NCI-H446 treated with DMSO at 0.1 percent for 48 hours (cell line): Measurements from ENCODE around the gene LRIG1.

Experiments
- DNase-seq: peaks from one replicate; lab custom pipeline; 2025; lab: John Stamatoyannopoulos, UW

LRIG1 gene

DNA sequence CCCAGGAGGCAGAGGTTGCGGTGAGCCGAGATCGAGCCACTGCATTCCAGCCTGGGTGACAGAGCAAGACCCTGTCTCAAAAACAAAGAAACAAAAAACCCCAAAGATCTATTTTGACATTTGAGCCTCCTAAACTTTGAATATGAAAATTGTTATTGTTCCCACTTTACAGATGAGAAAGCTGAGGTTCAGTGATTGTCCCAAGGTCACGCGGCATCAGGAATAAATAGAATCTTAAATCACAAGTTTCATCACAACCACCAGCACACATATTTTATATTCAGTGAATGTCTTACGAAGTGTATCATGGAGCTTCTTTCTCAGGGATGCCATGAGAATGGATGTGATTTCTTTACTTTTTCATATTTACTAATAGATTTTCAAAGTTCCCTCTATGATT, 5.3 kb upstream of the LRIG1 start:
- DNase-seq = no peak

DNA sequence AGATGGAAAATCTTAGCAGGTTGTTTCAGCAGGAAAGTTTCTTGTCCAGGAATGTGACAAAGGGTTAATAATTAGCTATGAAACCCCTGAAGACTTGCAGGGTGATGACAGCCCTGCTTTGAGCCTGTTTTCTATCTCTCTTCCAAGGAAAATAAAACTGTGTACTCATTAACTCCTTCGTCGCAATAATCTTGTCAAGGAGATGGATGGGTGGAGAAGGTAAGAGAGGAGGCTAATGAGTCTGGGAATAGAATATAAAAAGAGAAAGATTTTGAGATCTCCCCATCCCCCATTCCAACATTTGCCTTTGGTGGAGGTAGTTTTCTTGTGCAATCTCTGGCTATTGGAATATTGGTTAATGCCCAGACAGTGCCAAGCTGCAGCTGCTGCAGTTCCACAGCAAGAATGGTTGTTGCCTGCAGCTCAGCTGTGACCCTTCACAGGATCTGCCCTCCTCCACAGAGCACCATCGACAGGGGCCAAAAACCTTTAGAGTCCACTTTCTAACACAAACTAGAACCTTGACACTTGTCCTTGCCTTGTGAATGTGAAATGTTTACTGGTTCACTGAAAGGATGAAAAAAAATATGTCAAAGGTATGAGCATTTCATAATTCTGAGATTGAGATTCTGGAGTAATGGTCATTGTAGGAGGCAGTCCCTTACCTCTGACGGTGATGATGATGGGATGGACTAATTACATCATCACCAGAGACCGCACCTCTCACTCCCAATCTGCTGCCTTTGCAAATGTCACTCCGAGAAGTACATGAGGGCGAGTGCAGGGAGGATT, 4.2 kb upstream of the LRIG1 start:
- no peak for DNase-seq

DNA sequence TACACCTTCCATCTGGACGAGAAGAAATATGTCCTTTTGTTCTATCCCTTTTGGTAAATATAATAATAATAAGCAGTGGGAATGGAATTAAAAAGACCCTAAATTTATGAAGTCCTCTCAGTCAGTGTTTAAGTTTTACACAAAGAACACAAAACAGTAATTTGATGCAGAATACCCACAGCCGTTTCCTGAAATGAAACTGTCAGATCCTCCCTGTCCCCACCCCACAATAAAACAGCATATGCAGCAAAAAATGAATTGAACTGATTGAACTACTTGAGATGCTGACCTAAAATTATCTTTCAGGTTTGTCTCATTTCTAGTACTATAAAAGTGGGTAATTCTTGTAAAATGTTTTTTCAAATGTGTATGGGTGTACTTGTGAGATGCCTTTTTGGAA, 2.2 kb upstream of the LRIG1 start:
- DNase-seq = no peak

DNA sequence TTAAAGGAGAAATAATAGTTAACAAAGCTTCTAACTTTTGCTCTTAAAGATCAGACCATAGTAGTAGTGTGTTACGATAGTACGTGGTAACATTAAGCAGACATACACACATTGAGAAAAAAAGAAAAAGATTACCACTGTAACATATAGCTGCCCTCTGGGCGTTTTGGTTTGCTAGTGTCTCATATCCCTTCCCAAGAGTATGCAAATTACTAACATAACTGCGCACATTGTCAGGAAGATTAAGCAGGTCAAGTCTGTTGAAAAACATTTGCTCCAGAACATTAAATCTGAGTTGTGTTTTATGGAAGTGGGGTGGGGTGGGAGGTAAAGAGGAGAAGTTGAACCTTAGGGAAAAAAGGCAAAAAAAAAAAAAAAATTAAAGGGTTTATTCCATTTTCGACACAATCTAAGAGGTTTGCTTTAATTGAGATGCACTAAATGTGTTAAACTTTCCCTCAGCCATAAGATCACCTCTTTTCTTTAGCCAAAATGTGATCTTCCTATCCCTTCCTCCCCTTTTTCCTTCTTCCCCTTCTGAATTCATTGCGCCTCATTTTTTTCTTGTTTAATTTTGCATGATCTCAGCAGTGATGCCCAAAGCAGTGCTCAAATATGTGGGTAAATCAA, 1.5 kb upstream of the LRIG1 start:
- DNase-seq = no peak

DNA sequence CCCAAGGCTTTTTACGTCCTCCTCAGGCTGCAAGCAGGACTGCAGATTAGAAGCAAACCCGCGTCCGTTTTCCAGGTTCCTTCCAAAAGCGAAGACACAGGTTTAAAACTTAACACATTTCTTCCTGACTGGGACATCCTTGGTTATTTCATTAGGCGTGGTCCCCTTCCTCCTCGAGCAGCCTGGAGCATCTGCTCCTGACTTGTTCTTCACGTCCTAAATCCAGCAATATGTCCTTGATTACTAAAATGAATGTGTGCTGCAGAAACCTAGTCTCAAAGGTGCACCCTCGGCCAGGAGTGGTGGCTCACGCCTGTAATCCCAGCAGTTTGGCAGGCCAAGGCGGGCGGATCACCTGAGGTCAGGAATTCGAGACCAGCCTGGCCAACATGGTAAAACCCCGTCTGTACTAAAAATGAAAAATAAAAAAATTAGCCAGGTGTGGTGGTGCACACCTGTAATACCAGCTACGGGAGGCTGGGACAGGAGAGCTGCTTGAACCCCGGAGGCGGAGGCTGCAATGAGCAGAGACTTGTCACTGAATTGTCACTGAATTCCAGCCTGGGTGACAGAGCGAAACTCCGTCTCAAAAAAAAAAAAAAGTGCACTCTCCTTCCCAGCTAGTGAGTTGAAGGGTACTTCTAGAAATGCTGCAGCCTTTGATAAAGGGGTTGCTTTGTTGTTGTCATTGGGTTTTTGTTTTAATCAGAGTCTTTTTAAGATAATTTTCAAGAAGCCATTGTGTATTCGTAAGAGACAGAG, 842 bp upstream of the LRIG1 start:
- no peak for DNase-seq

DNA sequence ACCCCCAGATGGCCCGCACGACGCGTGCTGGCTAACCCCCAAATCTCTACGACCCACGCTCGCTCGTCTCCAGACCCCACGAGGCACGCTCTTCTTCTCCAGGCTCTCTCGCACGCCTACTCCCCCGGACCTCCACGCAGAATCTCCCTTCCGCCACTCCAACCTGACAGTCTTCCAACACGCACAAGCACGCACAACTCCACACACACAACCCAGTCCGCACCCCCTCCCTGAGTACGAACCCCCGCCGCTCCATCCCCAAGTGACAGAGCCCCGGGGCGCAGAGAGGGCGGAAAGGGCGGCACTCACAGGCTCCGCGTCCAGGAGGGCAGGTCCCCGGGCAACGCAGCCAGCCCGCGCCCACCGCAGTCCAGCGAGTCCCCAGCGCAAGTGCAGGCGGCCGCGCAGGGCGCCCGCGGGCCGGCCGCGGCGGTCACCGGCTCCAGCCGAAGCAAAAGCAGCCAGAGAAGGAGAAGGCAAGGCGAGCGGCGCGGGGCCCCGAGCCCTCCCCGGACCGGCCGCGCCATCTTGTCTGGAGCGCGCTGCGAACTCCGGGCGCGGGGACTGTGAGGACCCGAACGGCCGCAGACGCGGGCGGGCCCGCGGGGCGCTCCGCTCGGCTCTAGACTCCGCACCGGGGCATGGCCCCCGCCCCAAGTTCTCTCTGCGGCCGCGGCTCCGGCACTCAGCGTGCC, 794 bp downstream of the LRIG1 start:
- DNase-seq = no peak

DNA sequence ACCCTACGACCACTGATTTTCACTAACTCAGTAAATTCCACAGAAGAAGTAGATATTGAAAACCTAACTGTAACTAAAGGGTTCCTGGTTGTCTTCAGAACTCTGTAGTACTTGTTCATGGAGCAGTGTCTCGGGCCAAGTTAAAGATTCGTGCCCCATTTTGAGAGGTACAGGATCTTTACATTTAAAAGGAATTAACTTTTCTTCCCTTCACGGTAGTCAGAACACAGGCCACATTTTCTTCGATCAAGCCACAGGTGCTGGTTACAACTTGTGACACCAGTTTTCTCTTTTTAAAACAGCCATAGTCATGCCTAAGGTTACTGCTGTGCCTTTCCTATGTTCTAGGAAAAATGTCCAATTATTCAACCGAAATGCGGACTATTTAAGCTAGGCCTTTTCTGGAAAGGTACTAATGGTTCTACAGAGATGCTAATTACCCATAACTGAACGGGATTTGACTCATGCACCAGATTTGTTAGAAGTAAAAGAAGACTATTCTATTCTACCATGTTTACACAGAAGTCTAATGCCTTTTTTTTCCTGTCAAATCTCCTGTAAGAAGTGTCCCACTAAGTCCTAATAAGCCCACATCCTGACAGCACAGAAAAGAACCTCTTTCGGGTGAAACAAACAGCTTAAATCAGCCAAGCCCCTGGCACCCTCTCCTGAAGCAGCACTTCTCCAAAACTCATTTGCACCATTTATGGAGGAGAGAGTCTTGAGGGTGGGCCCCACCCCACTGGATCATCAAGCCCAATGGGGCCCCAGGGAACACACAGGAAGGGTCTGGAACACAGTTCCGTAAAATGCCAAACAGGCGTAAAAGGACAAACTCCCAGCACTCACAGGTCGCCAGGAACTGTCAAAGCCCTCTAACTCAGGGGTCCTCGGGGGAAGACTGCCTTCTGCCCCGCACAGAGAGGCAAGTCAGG, 1.9 kb downstream of the LRIG1 start:
- DNase-seq = no peak

DNA sequence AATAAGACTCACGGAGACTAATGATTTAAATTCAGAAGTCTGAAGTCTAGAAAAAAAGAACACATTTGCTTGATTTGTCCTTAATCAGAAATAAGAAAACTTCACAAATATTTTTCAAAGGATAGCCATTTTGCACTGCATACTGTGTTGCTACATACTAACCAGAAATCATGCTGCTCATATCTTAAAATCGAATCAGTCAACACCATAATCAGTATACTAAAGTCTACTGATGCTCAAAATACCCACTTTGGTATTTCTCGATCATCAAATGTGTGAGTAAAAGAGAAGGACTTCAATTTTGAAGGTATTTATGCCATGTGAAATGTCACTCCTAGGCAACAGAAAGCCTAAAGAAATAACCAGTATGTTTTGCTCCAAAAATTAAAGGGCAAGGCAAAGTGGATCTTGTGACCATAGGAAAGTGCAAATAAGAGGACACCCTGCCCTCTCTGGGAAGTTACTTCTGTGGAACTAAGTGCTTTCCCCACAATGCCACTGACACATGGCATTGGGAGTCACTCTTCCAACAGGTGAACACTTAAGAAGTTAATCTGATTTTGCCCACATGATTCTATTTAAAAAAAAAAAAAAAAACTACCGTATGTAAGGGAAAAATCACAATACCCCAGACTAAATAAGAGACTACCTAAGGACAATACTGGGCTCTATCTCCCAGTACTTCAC, 2.7 kb downstream of the LRIG1 start:
- no peak for DNase-seq

DNA sequence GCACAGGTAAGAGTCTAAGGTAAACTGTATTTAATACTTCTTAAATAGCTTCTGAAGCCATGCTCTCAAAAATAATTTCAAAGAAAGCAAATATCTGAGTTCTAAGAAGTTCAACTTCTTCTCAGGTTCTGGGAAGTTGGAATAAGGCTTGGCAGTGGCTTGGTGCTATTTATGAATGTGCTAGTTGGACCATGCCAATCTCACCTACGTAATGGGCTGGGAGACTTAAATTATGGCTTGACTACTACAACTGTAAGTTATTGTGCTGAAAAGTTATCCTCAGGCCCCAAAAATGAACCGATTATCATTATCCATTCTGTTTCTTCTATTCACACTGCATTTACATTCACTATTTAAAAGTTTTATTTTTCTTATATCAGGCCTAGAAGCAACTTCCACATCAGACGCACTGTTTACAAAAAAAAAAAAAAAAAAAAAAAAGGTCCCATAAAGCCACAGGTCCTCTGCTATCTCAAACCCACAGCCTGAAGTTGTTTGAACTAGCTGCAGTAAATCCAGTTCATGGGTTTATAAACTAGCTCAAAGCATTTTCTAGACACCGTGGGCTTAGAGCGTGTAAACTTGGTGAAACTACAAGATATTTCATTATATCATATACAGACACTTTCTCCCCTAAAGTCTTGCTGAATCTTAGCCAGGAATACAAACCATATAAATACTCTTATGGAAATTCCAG, 3.4 kb downstream of the LRIG1 start:
- DNase-seq = no peak

DNA sequence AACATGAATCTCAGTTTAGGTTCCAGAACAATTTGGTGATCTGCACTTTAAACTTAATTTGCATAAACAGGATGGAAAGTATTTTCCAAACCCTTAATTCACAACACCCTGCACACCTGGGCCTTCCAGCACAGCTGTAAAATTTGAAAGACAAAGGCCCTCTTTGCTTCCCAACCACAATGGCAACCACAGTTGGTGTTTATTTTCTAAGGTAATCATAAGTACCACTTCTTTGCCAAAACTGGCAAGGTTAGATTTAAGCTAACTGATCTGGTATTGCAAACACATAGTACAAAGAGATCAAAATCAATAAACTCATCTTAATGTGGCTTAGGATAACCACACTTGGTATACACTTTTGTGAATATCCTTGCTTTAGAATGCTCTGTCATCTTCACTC, 4.1 kb downstream of the LRIG1 start:
- DNase-seq = no peak

DNA sequence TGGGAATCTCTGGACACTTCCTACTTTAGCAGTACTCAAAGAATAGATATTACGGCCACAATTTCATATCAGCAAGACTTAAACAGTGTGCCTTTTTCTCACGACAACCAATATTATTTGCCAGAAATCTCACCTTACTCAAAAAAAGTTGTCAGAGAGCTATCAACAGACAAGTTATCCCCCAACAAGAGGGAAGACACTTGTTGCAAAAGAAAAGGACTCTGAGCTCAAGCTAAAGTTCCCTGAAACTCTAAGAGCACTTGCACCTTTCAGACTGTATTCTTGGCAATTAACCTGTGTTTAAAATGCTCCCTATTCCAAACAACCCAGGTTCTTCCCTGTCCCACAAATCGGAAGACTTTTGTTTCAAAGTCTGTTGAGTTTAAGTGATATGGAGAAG, 4.5 kb downstream of the LRIG1 start:
- no peak for DNase-seq

DNA sequence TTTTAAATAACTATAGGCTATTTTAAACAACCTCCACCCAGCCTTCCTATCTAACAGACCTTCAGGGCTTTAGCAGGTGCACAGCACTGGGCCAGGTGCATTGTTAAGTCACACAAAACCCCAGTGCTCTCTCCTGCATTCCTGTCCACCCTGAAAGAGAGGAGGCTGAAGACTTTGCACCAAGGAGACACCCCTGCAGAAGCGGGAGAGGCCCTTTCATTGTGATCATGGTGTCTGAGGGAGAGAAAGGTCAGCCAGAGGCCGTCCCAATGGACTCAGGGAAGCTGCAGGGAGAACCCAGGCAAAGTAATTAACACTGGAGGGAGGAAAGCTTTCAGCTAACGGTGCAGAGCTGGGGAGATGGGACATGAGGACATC, 5.2 kb downstream of the LRIG1 start:
- DNase-seq = no peak

DNA sequence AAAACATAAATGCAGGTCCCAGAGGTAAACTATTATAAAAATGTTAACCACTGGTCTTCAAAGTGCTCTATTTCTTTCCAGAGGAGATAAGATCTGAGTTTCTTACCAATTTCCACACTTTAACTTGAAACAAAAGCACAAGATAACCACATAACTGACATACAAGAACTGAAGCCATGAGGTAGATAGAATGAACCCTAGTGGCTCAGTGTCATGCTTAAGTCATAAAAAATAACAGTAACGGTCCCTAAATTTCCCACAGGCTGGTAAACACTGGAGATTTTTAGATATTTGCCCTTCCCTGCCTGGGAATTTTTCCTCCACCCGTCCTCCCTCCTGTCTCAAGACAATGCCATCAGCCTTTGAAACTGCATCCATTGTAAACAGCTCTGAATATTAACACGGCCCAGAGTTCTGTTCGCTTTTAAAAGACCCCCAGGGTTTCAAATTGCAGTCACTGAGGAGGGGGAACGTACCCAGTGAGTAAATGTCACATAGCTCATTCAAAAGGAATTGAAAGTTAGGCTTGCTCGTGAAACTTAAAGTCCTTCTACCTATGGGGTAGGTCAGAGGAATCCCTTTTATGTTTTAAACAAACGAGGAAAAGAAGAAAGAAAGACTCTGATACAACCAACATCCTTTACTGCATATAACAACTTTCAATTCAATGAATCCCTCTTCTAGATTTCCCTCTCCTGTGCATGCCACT, 5.7 kb downstream of the LRIG1 start:
- DNase-seq = no peak

DNA sequence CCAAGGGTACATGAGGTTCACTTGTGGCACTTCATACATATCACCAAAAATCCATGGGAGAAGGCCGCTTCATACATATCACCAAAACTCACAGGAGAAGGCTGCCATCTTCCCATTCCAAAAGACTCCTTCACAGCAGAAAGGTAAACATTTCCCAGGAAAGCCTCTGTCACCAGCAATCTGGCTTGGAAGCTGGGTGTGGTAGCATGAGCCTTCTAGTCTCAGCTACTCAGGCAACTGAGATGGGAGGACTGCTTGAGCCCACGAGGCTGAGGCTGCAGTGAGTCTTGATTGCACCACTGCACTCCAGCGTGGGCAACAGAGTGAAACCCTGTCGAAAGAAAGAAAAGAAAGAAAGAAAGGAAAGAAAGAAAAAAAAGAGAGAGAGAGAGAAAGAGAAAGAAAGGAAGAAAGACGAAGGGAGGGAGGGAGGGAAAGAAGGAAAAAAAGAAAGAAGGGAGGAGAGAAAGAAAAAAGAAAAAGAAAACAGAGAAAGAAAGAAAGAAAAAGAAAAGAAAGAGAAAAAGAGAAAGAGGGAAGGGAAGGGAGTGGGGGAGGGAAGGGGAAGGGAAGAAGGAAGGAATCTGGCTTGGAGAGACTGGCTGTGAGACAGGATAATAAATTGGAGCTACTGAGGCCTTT, 7.2 kb downstream of the LRIG1 start:
- no peak for DNase-seq

DNA sequence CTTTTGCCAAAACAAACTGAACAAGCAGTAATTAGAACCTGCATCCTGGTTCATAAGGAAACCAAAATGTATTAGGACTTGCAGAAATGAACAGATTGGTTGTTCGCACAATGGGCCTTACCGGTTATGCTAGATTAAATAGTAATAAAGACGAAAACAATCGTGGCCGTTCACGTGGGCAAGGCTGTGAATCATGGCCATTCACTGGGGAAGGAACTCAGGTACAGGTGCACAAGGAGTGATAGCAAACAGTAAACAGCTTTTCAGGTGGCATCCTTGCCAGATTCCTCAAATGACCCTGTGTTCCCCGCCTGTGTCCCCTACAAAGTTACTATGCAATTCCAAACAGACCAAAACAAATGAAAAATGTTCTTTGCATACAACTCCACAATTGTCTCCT, 8.2 kb downstream of the LRIG1 start:
- no peak for DNase-seq

DNA sequence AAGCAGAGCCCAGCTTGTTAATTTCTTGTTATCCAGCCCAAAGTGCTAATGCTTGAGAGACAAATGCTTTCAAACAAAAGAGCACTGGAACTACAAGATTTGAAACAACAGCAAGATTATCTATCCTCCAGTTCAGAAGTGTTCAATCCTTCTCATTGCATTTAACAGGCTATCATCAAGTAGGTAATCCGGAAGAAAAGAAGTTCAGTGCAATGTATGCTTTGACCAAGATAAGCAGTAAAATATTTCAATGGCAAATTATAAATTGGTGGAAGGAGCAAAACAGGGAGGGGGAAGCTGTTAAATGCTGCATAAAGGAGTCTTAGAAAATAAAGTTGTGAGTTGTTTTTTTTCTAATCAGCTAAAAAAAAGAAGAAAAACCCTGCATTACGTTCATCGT, 8.8 kb downstream of the LRIG1 start:
- DNase-seq = no peak

DNA sequence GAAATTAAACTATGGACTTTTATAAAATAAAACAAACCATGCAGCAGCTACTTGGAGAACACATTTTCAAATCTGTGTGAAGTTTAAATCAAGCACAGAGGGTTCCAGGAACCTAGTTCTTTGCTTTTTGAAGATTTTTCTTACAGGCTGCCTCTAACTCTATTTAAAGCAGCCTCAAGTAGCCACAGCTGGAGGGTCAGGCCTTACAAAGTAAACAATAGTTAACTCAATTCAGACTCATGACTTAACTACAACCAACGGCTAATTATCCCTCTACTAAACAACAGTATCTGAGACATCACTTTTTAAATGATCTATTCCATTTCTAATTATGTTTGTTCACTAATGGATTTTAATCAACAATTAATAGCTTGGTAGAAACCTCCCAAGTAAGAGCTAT, 9.8 kb downstream of the LRIG1 start:
- DNase-seq = no peak

DNA sequence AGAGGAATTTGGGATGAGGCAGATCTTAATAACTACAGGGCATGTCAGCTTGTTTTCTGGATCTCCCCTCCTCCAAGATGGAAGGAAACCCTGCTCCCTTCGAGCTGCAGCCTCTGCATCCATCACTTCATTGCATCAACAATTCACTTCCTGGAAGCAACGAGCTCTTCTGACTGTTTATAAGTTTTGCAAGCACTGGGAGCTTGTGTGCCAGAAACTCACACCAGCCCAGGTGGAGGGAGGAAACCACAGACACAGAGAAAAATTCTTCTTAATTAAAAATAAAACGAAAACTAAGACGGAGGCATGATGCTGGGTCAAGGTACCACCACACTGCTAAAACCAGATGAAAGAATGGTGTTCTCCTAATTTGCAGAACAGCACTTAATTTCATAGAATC, 10.6 kb downstream of the LRIG1 start:
- no peak for DNase-seq

DNA sequence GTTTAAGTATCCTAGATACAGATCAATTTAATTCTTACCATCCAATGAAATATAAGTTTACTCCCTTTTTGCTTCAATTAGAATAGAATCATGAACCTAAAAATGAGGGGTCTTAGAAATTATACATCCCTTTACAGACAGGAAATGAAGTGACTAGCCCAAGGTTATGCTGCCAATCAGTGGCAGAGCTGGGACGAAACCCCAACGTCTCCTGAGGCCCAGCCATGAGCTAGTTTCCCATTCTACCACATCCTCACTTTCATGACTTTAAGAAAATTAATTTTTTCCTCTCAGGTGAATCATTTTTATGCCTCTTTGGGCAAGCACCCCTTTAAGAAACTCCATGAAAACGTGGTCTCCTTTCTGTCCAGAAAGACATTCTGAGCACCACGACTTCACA, 11.2 kb downstream of the LRIG1 start:
- no peak for DNase-seq
